Lung microvascular endothelial cell (primary cell): ENCODE data around the gene SERINC3. TPM values are rescaled to one million over a fixed set of nuclear protein-coding genes. Genes with fewer than 3 reads are reported as not detected.

Experiments used
- DNase-seq, 2 donors: peaks; one replicate each; pipeline versions ENCODE4 v3.0.0 to v3.0.0-alpha.2; 2010; ENCODE audit warnings: low read depth in 2 of 2
- total RNA-seq: library from RNA; depleted of rRNA; stranded (reverse); fragments of >200 nt; gene quantifications from 2 replicates; pipeline ENCODE4 v1.2.1, GENCODE V29; 2014

SERINC3 gene
- total RNA-seq, 1 donor from 2014 or later, result 130 TPM

GRCh38 chr20:44532981-44533331 lies 11.1 kb upstream of the SERINC3 start:
- peak; percentile 44 to 70 for DNase-seq

GRCh38 chr20:44532259-44532980 lies 10.6 kb upstream of the SERINC3 start:
- DNase-seq, result peak; percentile 37 to 50

- no peak for DNase-seq
Measured at GRCh38 chr20:44528309-44528708, 6.4 kb upstream of the SERINC3 start.

GRCh38 chr20:44527716-44528199 lies 5.9 kb upstream of the SERINC3 start:
- no peak for DNase-seq

- peak in 1 of 2 donors; percentile 68 for DNase-seq
Measured at GRCh38 chr20:44526129-44526528, 4.3 kb upstream of the SERINC3 start.

- no peak for DNase-seq
Measured at GRCh38 chr20:44523746-44524145, 1.9 kb upstream of the SERINC3 start.

GRCh38 chr20:44522841-44523240 lies 971 bp upstream of the SERINC3 start:
- no peak for DNase-seq

- DNase-seq, result no peak
Measured at GRCh38 chr20:44520881-44521280, 989 bp downstream of the SERINC3 start.

- no peak for DNase-seq
Measured at GRCh38 chr20:44518248-44518647, 3.6 kb downstream of the SERINC3 start.

GRCh38 chr20:44517454-44517853 lies 4.4 kb downstream of the SERINC3 start:
- DNase-seq, result no peak

GRCh38 chr20:44516491-44516890 lies 5.4 kb downstream of the SERINC3 start:
- DNase-seq, result no peak

- no peak for DNase-seq
Measured at GRCh38 chr20:44513871-44514270, 8.0 kb downstream of the SERINC3 start.

GRCh38 chr20:44509762-44510161 lies 12.1 kb downstream of the SERINC3 start:
- no peak for DNase-seq

- DNase-seq, result no peak
Measured at GRCh38 chr20:44504402-44505307, 17.2 kb downstream of the SERINC3 start.

- DNase-seq, result no peak
Measured at GRCh38 chr20:44502968-44503367, 18.9 kb downstream of the SERINC3 start.

GRCh38 chr20:44501448-44501847 lies 20.4 kb downstream of the SERINC3 start:
- DNase-seq, result peak in 1 of 2 donors; percentile 75

- DNase-seq, result no peak
Measured at GRCh38 chr20:44500221-44500620, 21.6 kb downstream of the SERINC3 start.

GRCh38 chr20:44497761-44498160 lies 24.1 kb downstream of the SERINC3 start:
- DNase-seq, result no peak

GRCh38 chr20:44496976-44497375 lies 24.9 kb downstream of the SERINC3 start:
- peak in 1 of 2 donors; percentile 26 for DNase-seq

- DNase-seq, result peak in 1 of 2 donors; percentile 93
Measured at GRCh38 chr20:44495802-44496481, 25.9 kb downstream of the SERINC3 start.

GRCh38 chr20:44495257-44495656 lies 26.6 kb downstream of the SERINC3 start:
- DNase-seq, result peak in 1 of 2 donors; percentile 65

- no peak for DNase-seq
Measured at GRCh38 chr20:44494681-44495080, 27.2 kb downstream of the SERINC3 start.
